Measurements from ENCODE around the gene GMPPA.

- TF ChIP-seq CTCF (IDR thresholded peaks at IDR 0.05): no peak
- no peak for TF ChIP-seq POLR2A (IDR thresholded peaks at IDR 0.05)
Observed at GRCh38 chr2:219462349-219462748, 36.3 kb upstream of the GMPPA start.

Measured in right lobe of liver (tissue), 4 donors.